ENCODE data around the gene SUCLG2. TPM values are rescaled to one million over a fixed set of nuclear protein-coding genes. Genes with fewer than 3 reads are reported as not detected.

Gene SUCLG2
- total RNA-seq, 2 donors from 2014 or later: 25.5 to 36.6 TPM

DNA sequence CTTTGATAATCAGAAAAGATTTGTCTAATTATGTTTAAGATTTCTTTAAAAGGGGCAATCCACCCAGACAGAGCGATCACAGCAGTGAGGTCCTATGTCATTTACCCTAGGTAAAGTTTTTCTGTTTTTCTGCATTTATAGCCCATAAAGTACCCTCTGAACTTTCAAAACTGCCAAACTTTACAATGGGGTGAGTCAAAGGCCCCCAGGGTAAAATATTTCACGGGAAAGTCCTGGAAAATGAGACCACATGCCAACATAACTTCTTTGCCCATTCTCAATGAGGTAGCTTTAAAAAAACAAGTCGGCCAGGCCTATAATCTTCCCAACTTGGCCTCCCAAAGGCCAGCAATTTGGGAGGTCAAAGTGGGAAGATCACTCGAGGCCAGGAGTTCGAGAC is 53.0 kb downstream of the SUCLG2 start:
- no peaks in the 10 kb centered on the region for H3K27me3 ChIP-seq (replicated peaks; ENCODE audit: insufficient read depth)
- H3K27ac ChIP-seq: no peak overlapping the region
- H3K4me1 ChIP-seq (ENCODE audit: control insufficient read depth in 1 of 2, low read depth in 2 of 2): peaks cover 12 to 28% of the 10 kb centered on the region in 2 donors

DNA sequence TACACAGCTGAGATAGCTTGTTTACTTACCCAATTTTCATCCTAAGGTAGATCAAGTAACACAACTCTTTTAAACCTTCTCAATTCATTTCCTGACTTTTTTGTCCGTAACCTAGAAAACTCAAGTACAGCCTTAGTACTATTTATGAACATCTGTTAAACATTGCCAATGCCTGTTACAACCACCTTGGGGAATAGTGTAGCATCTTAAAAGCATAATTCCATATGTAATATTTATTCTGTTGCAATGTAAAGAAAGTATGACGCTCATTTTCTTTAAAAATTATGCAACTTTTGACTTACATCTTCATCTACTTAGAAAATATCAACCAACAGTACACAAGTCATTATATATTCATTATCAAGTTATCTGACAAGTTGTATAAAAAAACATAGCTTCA is 54.6 kb downstream of the SUCLG2 start:
- no peak overlapping the region for H3K27ac ChIP-seq
- no peaks in the 10 kb centered on the region for H3K27me3 ChIP-seq (replicated peaks; ENCODE audit: insufficient read depth)
- H3K4me1 ChIP-seq (ENCODE audit: control insufficient read depth in 1 of 2, low read depth in 2 of 2): peaks cover 12 to 19% of the 10 kb centered on the region in 2 donors
- DNase-seq (ENCODE audit: low spot score) (no peak), ATAC-seq (ENCODE audit: insufficient number of reproducible peaks, low FRiP score, low read depth) (no peak)
- TF ChIP-seq, protein P1, sequence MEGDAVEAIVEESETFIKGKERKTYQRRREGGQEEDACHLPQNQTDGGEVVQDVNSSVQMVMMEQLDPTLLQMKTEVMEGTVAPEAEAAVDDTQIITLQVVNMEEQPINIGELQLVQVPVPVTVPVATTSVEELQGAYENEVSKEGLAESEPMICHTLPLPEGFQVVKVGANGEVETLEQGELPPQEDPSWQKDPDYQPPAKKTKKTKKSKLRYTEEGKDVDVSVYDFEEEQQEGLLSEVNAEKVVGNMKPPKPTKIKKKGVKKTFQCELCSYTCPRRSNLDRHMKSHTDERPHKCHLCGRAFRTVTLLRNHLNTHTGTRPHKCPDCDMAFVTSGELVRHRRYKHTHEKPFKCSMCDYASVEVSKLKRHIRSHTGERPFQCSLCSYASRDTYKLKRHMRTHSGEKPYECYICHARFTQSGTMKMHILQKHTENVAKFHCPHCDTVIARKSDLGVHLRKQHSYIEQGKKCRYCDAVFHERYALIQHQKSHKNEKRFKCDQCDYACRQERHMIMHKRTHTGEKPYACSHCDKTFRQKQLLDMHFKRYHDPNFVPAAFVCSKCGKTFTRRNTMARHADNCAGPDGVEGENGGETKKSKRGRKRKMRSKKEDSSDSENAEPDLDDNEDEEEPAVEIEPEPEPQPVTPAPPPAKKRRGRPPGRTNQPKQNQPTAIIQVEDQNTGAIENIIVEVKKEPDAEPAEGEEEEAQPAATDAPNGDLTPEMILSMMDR (IDR thresholded peaks at IDR 0.05): no peak
- no peak overlapping the region for H3K4me3 ChIP-seq
- no peaks in the 10 kb centered on the region for H3K9me3 ChIP-seq
- no peaks in the 10 kb centered on the region for H3K36me3 ChIP-seq

More for the DNA sequence above, 53.0 kb downstream of the SUCLG2 start:
- Histone ChIP-seq H3K9me3 (no peaks in the 10 kb centered on the region), H3K36me3 (no peaks in the 10 kb centered on the region), H3K4me3 (no peak overlapping the region)
- TF ChIP-seq, protein P1 (IDR thresholded peaks at IDR 0.05): no peak
- no peak for DNase-seq (ENCODE audit: low spot score)
- ATAC-seq (ENCODE audit: insufficient number of reproducible peaks, low FRiP score, low read depth): no peak

DNA sequence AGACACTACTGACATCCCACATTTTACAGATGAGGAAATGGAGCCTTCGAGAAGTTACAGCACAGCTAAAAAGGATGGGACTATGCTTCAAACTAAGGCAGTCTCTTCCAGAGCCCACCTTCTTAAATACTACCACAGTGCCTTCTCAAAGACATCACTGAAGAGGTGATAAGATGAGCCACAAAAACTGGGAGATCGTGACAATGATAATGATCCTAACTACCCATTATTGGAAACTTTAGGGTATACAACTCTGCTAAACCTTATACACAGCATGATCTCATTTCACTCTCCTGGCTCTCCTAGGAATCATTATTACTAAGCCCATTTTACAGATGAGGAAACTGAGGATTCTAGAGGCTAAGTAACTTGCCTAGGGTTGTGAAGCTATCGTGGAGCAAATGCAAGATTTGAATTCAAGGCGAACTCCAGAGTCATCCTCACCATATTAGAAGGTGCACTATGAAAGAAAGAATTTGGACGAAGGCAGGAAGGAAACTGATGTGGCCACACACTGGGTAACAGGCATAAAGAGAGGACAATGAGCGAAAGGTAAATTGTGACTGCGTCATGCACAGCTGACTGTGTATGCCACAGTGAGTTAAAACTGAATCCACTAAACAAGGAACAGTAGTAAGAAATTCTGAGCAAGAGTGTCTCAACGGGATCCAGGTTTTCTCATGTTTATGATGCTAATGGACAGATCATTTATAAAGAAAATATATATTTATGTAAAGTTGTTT is 55.4 kb downstream of the SUCLG2 start:
- Histone ChIP-seq H3K36me3 (no peaks in the 10 kb centered on the region), H3K4me3 (no peak overlapping the region), H3K4me1 (ENCODE audit: control insufficient read depth in 1 of 2, low read depth in 2 of 2) (peaks cover 8 to 19% of the 10 kb centered on the region in 2 donors), H3K27ac (no peak overlapping the region), H3K27me3 (replicated peaks; ENCODE audit: insufficient read depth) (no peaks in the 10 kb centered on the region), H3K9me3 (no peaks in the 10 kb centered on the region)
- no peak for ATAC-seq (ENCODE audit: insufficient number of reproducible peaks, low FRiP score, low read depth)
- no peak for DNase-seq (ENCODE audit: low spot score)
- TF ChIP-seq, protein P1 (IDR thresholded peaks at IDR 0.05): no peak

DNA sequence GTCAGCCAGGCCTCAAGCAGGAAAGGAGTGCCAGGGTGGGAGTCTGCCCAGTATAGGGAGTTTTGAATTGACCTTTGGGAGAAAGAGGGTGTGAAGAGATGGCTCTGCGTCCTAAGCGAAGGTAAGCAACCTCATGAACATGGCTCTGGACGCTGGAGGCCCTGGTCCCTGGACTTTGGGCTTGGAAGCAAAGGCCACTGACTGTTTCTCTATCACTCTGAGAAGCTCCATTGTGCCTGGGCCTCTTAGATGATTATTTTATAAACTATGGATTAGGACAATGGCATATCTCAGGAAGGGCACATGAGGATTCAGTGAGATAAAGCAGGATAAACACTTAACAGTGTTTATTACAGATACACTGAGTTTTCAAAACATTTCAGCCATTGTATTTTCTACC is 59.0 kb downstream of the SUCLG2 start:
- TF ChIP-seq, protein P1 (IDR thresholded peaks at IDR 0.05): no peak
- peaks cover 0 to 9% of the 10 kb centered on the region in 2 donors for H3K4me1 ChIP-seq (ENCODE audit: control insufficient read depth in 1 of 2, low read depth in 2 of 2)
- no peaks in the 10 kb centered on the region for H3K27me3 ChIP-seq (replicated peaks; ENCODE audit: insufficient read depth)
- H3K4me3 ChIP-seq: no peak overlapping the region
- ATAC-seq (ENCODE audit: insufficient number of reproducible peaks, low FRiP score, low read depth) (no peak), DNase-seq (ENCODE audit: low spot score) (no peak)
- no peak overlapping the region for H3K27ac ChIP-seq
- H3K9me3 ChIP-seq: no peaks in the 10 kb centered on the region
- no peaks in the 10 kb centered on the region for H3K36me3 ChIP-seq

DNA sequence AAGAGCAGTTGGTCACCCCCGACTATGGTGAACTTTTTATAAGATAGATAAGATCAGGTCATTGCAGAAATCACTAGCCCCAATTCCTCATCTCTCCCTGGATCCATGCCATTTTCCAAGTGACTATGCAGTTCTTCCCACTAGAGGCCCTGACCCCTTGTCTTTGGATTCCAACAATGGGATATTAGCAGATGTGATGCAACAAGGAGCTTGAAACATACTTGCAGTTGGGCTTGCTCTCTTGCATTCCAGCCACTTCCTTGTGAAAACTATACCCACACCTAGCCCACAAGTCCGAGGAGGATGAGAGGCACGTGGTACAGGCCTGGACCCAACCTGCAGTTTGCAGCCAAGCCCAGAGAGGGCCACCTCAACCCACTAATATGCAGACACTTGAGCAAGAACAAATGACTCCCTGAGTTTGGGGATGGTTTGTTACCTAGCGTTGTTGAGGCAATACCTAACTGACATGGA is 60.6 kb downstream of the SUCLG2 start:
- TF ChIP-seq, protein P1 (IDR thresholded peaks at IDR 0.05): no peak
- Histone ChIP-seq H3K4me1 (ENCODE audit: control insufficient read depth in 1 of 2, low read depth in 2 of 2) (no peaks in the 10 kb centered on the region), H3K4me3 (no peak overlapping the region), H3K27ac (no peak overlapping the region), H3K36me3 (no peaks in the 10 kb centered on the region), H3K9me3 (no peaks in the 10 kb centered on the region), H3K27me3 (replicated peaks; ENCODE audit: insufficient read depth) (no peaks in the 10 kb centered on the region)
- ATAC-seq (ENCODE audit: insufficient number of reproducible peaks, low FRiP score, low read depth) (no peak), DNase-seq (ENCODE audit: low spot score) (no peak)

Measured in thoracic aorta (tissue), 2 donors.